ENCODE data around the gene KLHL20. TPM values are rescaled to one million over a fixed set of nuclear protein-coding genes. Genes with fewer than 3 reads are reported as not detected.

KLHL20 gene
- total and polyA plus RNA-seq, 2 donors (not counting 3 experiments of a cell fraction or from before 2014, with no cell fraction given) = 14.0 to 26.9 TPM

DNA sequence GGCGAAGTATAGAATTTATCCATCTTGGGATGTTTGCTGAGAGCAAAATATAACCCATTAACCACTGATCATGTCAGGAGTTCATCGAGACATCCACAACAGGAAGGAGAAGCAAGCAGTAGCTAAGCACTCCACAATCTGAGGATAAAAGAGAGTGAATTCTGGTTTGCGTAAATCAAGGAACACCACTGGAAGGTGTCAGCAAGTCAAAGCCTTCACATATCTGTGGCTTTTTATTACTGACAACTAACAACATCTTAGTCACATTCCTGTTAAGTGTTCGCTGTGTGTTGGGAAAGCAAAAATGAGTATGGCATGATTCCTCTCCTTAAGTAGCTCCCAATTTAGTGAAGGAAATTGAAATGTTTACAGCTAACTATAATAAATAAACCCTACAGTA, 65.2 kb downstream of the KLHL20 start:
- Histone ChIP-seq H3K79me2 (ENCODE audit: control insufficient read depth, insufficient read depth, low read length) (no peaks in the 10 kb centered on the region), H3K36me3 (ENCODE audit: control insufficient read depth in 2 of 2, extremely low read depth in 1 of 2, insufficient read depth in 2 of 2, low read length in 2 of 2) (peaks cover 8 to 15% of the 10 kb centered on the region in 2 experiments), H3K9me3 (replicated peaks; ENCODE audit: control insufficient read depth, insufficient read depth, low read length) (no peaks in the 10 kb centered on the region), H3K27me3 (ENCODE audit: control insufficient read depth in 2 of 2, insufficient read depth in 2 of 2, low read length in 2 of 2) (no peaks in the 10 kb centered on the region), H3K4me1 (ENCODE audit: control insufficient read depth, extremely low read depth, insufficient read depth, low read length) (no peaks in the 10 kb centered on the region), H3K4me3 (replicated peaks in 1 of 3; ENCODE audit: insufficient read depth in 1 of 3, low read depth in 1 of 3, low read length in 3 of 3) (no peak overlapping the region), H2AFZ (ENCODE audit: low read depth, low read length) (no peak overlapping the region), H3K9ac (replicated peaks; ENCODE audit: extremely low read depth, insufficient read depth, low read length) (no peak overlapping the region), H3K4me2 (ENCODE audit: insufficient read depth, low read length) (no peak overlapping the region), H4K20me1 (replicated peaks; ENCODE audit: control insufficient read depth, extremely low read depth, insufficient read depth, low read length) (no peaks in the 10 kb centered on the region), H3K9me1 (replicated peaks; ENCODE audit: control insufficient read depth, extremely low read depth, insufficient read depth, low read length) (no peaks in the 10 kb centered on the region), H3K27ac (ENCODE audit: insufficient read depth, low read depth, low read length) (no peak overlapping the region)
- CTCF ChIA-PET = no interaction called here
- FAIRE-seq (no peak), DNase-seq (ENCODE audit: low read depth, low spot score) (no peak)
- POLR2A ChIA-PET = no interaction called here
- no TSS peak for BruUV-seq (replicated peaks)
- dilution Hi-C loops (cut with MboI; ENCODE audit: extremely low pct_ligation_motif_present, low sequenced_read_pairs) = no loop called here
- intact Hi-C loops (cut with micrococcal nuclease) = no loop called here
- no peak for TF ChIP-seq MYC (IDR thresholded peaks at IDR 0.05; ENCODE audit: low read depth, low read length)
- TF ChIP-seq, protein P1, sequence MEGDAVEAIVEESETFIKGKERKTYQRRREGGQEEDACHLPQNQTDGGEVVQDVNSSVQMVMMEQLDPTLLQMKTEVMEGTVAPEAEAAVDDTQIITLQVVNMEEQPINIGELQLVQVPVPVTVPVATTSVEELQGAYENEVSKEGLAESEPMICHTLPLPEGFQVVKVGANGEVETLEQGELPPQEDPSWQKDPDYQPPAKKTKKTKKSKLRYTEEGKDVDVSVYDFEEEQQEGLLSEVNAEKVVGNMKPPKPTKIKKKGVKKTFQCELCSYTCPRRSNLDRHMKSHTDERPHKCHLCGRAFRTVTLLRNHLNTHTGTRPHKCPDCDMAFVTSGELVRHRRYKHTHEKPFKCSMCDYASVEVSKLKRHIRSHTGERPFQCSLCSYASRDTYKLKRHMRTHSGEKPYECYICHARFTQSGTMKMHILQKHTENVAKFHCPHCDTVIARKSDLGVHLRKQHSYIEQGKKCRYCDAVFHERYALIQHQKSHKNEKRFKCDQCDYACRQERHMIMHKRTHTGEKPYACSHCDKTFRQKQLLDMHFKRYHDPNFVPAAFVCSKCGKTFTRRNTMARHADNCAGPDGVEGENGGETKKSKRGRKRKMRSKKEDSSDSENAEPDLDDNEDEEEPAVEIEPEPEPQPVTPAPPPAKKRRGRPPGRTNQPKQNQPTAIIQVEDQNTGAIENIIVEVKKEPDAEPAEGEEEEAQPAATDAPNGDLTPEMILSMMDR (IDR thresholded peaks at IDR 0.05; ENCODE audit: extremely low read depth in 1 of 2, insufficient read depth in 1 of 2, low read depth in 1 of 2, low read length in 2 of 2) = no peak
- TF ChIP-seq EZH2 (IDR thresholded peaks at IDR 0.05; ENCODE audit: borderline replicate concordance, low read depth, low read length, severe bottlenecking) = no peak
- TF ChIP-seq, protein P2, sequence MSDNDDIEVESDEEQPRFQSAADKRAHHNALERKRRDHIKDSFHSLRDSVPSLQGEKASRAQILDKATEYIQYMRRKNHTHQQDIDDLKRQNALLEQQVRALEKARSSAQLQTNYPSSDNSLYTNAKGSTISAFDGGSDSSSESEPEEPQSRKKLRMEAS (IDR thresholded peaks at IDR 0.05; ENCODE audit: insufficient read depth, insufficient read length) = no peak
- TF ChIP-seq POLR2AphosphoS5 (IDR thresholded peaks at IDR 0.05; ENCODE audit: insufficient read depth, low read depth, low read length) = no peak
- no peak for TF ChIP-seq FOS (IDR thresholded peaks at IDR 0.05; ENCODE audit: borderline replicate concordance, insufficient read depth, low read length)
- no peak for TF ChIP-seq GATA2 (IDR thresholded peaks at IDR 0.05; ENCODE audit: insufficient read depth, insufficient read length, low read depth, low read length)
- no peak for TF ChIP-seq POLR2A (IDR thresholded peaks at IDR 0.05; ENCODE audit: low read depth, low read length)
- no peak for TF ChIP-seq JUN (IDR thresholded peaks at IDR 0.05; ENCODE audit: borderline replicate concordance, insufficient read depth, insufficient read length, low read depth)

All from endothelial cell of umbilical vein (primary cell).